SK-N-SH (cell line): ENCODE measurements around the gene MYORG. TPM values are rescaled to one million over a fixed set of nuclear protein-coding genes. Genes with fewer than 3 reads are reported as not detected.
A peak's percentile ranks its signal among the peaks of the same experiment; 100 is the strongest.

Source experiments
- CTCF ChIA-PET: fragments of 300-600, 350-600 bp; formaldehyde crosslinking; extraction: SDS; loops from one replicate; lab custom pipeline; 2021; lab: Yijun Ruan, JAX
- POLR2A ChIA-PET: fragments of 350-600 bp; sonication (Branson Sonifier 250); formaldehyde crosslinking; extraction: SDS; loops from one replicate; lab custom pipeline; 2020; ENCODE audit warnings: antibody characterized with exemption, inconsistent platforms; lab: Yijun Ruan, JAX
- DNase-seq: peaks from one replicate; pipeline ENCODE4 v3.0.0; 2012
- H2AFZ ChIP-seq: fragments of 200-600 bp; sonication (generic); 2 replicates; pipeline ENCODE4 v1.8.1; 2016; ENCODE audit warnings: antibody characterized with exemption, mild to moderate bottlenecking, low read depth
- H3F3A ChIP-seq: fragments of 200-600 bp; sonication (generic); replicated peaks from 2 replicates; pipeline ENCODE3; 2016; ENCODE audit warnings: antibody characterized with exemption, mild to moderate bottlenecking; ENCODE audit not compliant: insufficient read depth
- H3K27ac ChIP-seq, 2 experiments: fragments of 200-500 bp in 1 of 2; fragments of 200-600 bp in 1 of 2; sonication (Bioruptor generic) in 1 of 2; sonication (generic), shearing (Covaris generic) in 1 of 2; 2 replicates each; pipeline versions ENCODE4 v1.5.1 to v1.6.1; 2014 to 2016; ENCODE audit warnings: low read depth in 2 of 2, inconsistent platforms in 1 of 2, low read length in 1 of 2, mild to moderate bottlenecking in 1 of 2, mixed read lengths in 1 of 2
- H3K27me3 ChIP-seq: fragments of 200-600 bp; sonication (generic), shearing (Covaris generic); 2 replicates; pipeline ENCODE4 v1.6.1; 2016; ENCODE audit warnings: mixed run types; ENCODE audit not compliant: insufficient read depth
- H3K36me3 ChIP-seq, 2 experiments: fragments of 200-500 bp in 1 of 2; fragments of 200-600 bp in 1 of 2; sonication (Bioruptor generic) in 1 of 2; sonication (generic) in 1 of 2; replicated peaks in 1 of 2; 2 replicates each; pipeline versions ENCODE3 to v1.5.1; 2014 to 2016; ENCODE audit warnings: low read length in 1 of 2, mild to moderate bottlenecking in 1 of 2; ENCODE audit not compliant: insufficient read depth in 2 of 2, control insufficient read depth in 1 of 2
- H3K4me1 ChIP-seq, 2 experiments: fragments of 200-500 bp in 1 of 2; fragments of 200-600 bp in 1 of 2; sonication (Bioruptor generic) in 1 of 2; sonication (generic), shearing (Covaris generic) in 1 of 2; 2 replicates each; pipeline versions ENCODE4 v1.5.1 to v1.6.1; 2014 to 2016; ENCODE audit warnings: low read depth in 1 of 2, low read length in 1 of 2, mixed run types in 1 of 2; ENCODE audit not compliant: insufficient read depth in 2 of 2, control insufficient read depth in 1 of 2
- H3K4me2 ChIP-seq: fragments of 200-600 bp; sonication (generic), shearing (Covaris generic); 2 replicates; pipeline ENCODE4 v1.6.1; 2017; ENCODE audit warnings: mixed run types
- H3K4me3 ChIP-seq, 2 experiments: fragments of 200-500 bp in 1 of 2; fragments of 200-600 bp in 1 of 2; sonication (Bioruptor generic) in 1 of 2; sonication (generic), shearing (Covaris generic) in 1 of 2; 2 replicates each; pipeline versions ENCODE4 v1.5.1 to v1.8.1; 2014 to 2016; ENCODE audit warnings: low read depth in 2 of 2, inconsistent platforms in 1 of 2, low read length in 1 of 2, mild to moderate bottlenecking in 1 of 2, mixed read lengths in 1 of 2, moderate library complexity in 1 of 2
- H3K79me2 ChIP-seq: fragments of 200-600 bp; sonication (generic); 2 replicates; pipeline ENCODE4 v1.8.1; 2017; ENCODE audit warnings: mild to moderate bottlenecking; ENCODE audit not compliant: insufficient read depth
- H3K9ac ChIP-seq: fragments of 200-600 bp; sonication (generic); 2 replicates; pipeline ENCODE4 v1.6.1; 2017; ENCODE audit warnings: mixed run types
- H3K9me2 ChIP-seq: fragments of 200-600 bp; sonication (generic); 2 replicates; pipeline ENCODE4 v1.6.1; 2017; ENCODE audit warnings: mixed run types
- H3K9me3 ChIP-seq: fragments of 200-600 bp; sonication (generic); 2 replicates; pipeline ENCODE4 v1.6.1; 2017; ENCODE audit warnings: mixed run types, mild to moderate bottlenecking, moderate library complexity
- H4K20me1 ChIP-seq: fragments of 200-600 bp; sonication (generic); 2 replicates; pipeline ENCODE4 v1.6.1; 2017; ENCODE audit warnings: mild to moderate bottlenecking, mixed run types; ENCODE audit not compliant: insufficient read depth
- CHD2 ChIP-seq: fragments of 150-350 bp; IDR thresholded peaks from 2 replicates; pipeline ENCODE4 v1.6.1; 2018; ENCODE audit warnings: low read length; ENCODE audit not compliant: partially characterized antibody
- EP300 ChIP-seq, 2 experiments: IDR thresholded peaks; 2 replicates each; pipeline versions ENCODE4 v1.4.0 to v1.6.1; 2012; ENCODE audit warnings: borderline replicate concordance in 1 of 2, low read depth in 1 of 2, low read length in 1 of 2
- FOSL2 ChIP-seq: IDR thresholded peaks from 2 replicates; pipeline ENCODE4 v1.4.0; 2012; ENCODE audit warnings: low read depth, mild to moderate bottlenecking, moderate library complexity, borderline replicate concordance
- FOXJ3 ChIP-seq: sonication (generic); formaldehyde crosslinking; IDR thresholded peaks from 2 replicates; pipeline ENCODE4 v1.5.1; 2020; ENCODE audit warnings: mild to moderate bottlenecking, missing genetic modification reagents
- FOXM1 ChIP-seq: IDR thresholded peaks from 2 replicates; pipeline ENCODE4 v1.4.0; 2012; ENCODE audit warnings: low read depth, mild to moderate bottlenecking
- GABPA ChIP-seq: IDR thresholded peaks from 2 replicates; pipeline ENCODE4 v1.4.0; 2012; ENCODE audit warnings: low read depth, mild to moderate bottlenecking
- GATA2 ChIP-seq: sonication (generic); formaldehyde crosslinking; IDR thresholded peaks from 2 replicates; pipeline ENCODE4 v1.5.0; 2020; ENCODE audit warnings: mild to moderate bottlenecking, missing genetic modification reagents
- MXI1 ChIP-seq: IDR thresholded peaks from 2 replicates; pipeline ENCODE4 v1.6.1; 2012; ENCODE audit warnings: mild to moderate bottlenecking, low read depth, low read length, improper control_type of control experiment
- NRF1 ChIP-seq: IDR thresholded peaks from 2 replicates; pipeline ENCODE4 v1.6.1; 2012; ENCODE audit warnings: low read depth, mild to moderate bottlenecking, low read length
- POLR2AphosphoS5 ChIP-seq: IDR thresholded peaks from 2 replicates; pipeline ENCODE4 v1.6.1; 2012; ENCODE audit warnings: low read depth, low read length
- RFX5 ChIP-seq: IDR thresholded peaks from 2 replicates; pipeline ENCODE4 v1.6.1; 2012; ENCODE audit warnings: mild to moderate bottlenecking, improper control_type of control experiment, low read length
- SIN3A ChIP-seq: IDR thresholded peaks from 2 replicates; pipeline ENCODE4 v1.6.1; 2012; ENCODE audit warnings: low read depth, mild to moderate bottlenecking, low read length, moderate library complexity, borderline replicate concordance
- TAF1 ChIP-seq: IDR thresholded peaks from 2 replicates; pipeline ENCODE4 v1.6.1; 2012; ENCODE audit warnings: low read depth, mild to moderate bottlenecking, low read length, moderate library complexity, borderline replicate concordance
- TCF12 ChIP-seq: IDR thresholded peaks from 2 replicates; pipeline ENCODE4 v1.4.0; 2012
- USF2 ChIP-seq: fragments of 150-350 bp; IDR thresholded peaks from 2 replicates; pipeline ENCODE4 v1.6.1; 2017; ENCODE audit warnings: antibody characterized with exemption, low read length, low read depth, borderline replicate concordance
- ZBTB33 ChIP-seq: IDR thresholded peaks from 2 replicates; pipeline ENCODE4 v1.4.0; 2012; ENCODE audit warnings: low read depth, borderline replicate concordance
- WGBS: methylation state at CpG from one replicate; pipeline ENCODE4 v1.1.6; 2017; ENCODE audit warnings: low lambda C conversion rate; 5-methylcytosine and 5-hydroxymethylcytosine counted together
- polyA plus RNA-seq, 3 experiments: library from polyadenylated mRNA; depleted of rRNA; stranded (reverse); fragments of >200 nt; gene quantifications; 2 replicates each; pipeline ENCODE4 v1.2.3, GENCODE V29; 2012
- TF ChIP-seq, protein P1 (sequence below): fragments of 200-600 bp; sonication (generic); IDR thresholded peaks from 2 replicates; pipeline ENCODE4 v1.6.1; 2017; ENCODE audit warnings: antibody characterized with exemption, mild to moderate bottlenecking, moderate library complexity
- TF ChIP-seq, protein P2 (sequence below): IDR thresholded peaks from 2 replicates; pipeline ENCODE4 v1.6.1; 2012; ENCODE audit warnings: mild to moderate bottlenecking, low read depth, low read length, moderate library complexity
- TF ChIP-seq, protein P3 (sequence below): IDR thresholded peaks from 2 replicates; pipeline ENCODE4; 2012
- TF ChIP-seq, protein P4 (sequence below): fragments of 150-350 bp; IDR thresholded peaks from 2 replicates; pipeline ENCODE4 v1.6.1; 2016; ENCODE audit warnings: mild to moderate bottlenecking, low read depth, low read length

Gene MYORG
- polyA plus RNA-seq, 1 of the 3 experiments (the other 2 are of a cell fraction) = 1.1 TPM

- ChIA-PET POLR2A (no interaction called here), CTCF (no interaction called here)
- peak within 1 kb of the TSS; percentile 88 for H3K4me2 ChIP-seq
- H3F3A ChIP-seq = peaks cover 6% of the 10 kb centered on the region
- peaks cover 6 to 7% of the 10 kb centered on the region in 2 experiments for H3K4me1 ChIP-seq
- peak within 1 kb of the TSS; percentile 90 for H2AFZ ChIP-seq
- WGBS = under 1% methylated on average over 26 of the region's 64 CpGs
- peak within 1 kb of the TSS; percentile 90 to 95 for H3K27ac ChIP-seq
- no peaks in the 10 kb centered on the region for H3K36me3 ChIP-seq
- no peaks in the 10 kb centered on the region; the same call in 1 of the 2 replicates for H4K20me1 ChIP-seq
- peak within 1 kb of the TSS; percentile 98 for H3K9ac ChIP-seq
- H3K79me2 ChIP-seq = peaks cover 68% of the 10 kb centered on the region
- peak; percentile 93 for DNase-seq
- H3K27me3 ChIP-seq = no peaks in the 10 kb centered on the region
- H3K4me3 ChIP-seq = peak within 1 kb of the TSS; percentile 92 to 93
- no peaks in the 10 kb centered on the region for H3K9me2 ChIP-seq
- H3K9me3 ChIP-seq = no peaks in the 10 kb centered on the region
- TF ChIP-seq USF2 = no peak
- peak; percentile 99 for TF ChIP-seq CHD2
- no peak for TF ChIP-seq TCF12
- TF ChIP-seq, protein P1, sequence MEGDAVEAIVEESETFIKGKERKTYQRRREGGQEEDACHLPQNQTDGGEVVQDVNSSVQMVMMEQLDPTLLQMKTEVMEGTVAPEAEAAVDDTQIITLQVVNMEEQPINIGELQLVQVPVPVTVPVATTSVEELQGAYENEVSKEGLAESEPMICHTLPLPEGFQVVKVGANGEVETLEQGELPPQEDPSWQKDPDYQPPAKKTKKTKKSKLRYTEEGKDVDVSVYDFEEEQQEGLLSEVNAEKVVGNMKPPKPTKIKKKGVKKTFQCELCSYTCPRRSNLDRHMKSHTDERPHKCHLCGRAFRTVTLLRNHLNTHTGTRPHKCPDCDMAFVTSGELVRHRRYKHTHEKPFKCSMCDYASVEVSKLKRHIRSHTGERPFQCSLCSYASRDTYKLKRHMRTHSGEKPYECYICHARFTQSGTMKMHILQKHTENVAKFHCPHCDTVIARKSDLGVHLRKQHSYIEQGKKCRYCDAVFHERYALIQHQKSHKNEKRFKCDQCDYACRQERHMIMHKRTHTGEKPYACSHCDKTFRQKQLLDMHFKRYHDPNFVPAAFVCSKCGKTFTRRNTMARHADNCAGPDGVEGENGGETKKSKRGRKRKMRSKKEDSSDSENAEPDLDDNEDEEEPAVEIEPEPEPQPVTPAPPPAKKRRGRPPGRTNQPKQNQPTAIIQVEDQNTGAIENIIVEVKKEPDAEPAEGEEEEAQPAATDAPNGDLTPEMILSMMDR = no peak
- peak; percentile 94 for TF ChIP-seq RFX5
- TF ChIP-seq MXI1 = peak; percentile 94
- no peak for TF ChIP-seq EP300 (IDR thresholded peaks at IDR 0.05; ENCODE audit: borderline replicate concordance in 1 of 2, low read depth in 1 of 2, low read length in 1 of 2)
- TF ChIP-seq, protein P2, sequence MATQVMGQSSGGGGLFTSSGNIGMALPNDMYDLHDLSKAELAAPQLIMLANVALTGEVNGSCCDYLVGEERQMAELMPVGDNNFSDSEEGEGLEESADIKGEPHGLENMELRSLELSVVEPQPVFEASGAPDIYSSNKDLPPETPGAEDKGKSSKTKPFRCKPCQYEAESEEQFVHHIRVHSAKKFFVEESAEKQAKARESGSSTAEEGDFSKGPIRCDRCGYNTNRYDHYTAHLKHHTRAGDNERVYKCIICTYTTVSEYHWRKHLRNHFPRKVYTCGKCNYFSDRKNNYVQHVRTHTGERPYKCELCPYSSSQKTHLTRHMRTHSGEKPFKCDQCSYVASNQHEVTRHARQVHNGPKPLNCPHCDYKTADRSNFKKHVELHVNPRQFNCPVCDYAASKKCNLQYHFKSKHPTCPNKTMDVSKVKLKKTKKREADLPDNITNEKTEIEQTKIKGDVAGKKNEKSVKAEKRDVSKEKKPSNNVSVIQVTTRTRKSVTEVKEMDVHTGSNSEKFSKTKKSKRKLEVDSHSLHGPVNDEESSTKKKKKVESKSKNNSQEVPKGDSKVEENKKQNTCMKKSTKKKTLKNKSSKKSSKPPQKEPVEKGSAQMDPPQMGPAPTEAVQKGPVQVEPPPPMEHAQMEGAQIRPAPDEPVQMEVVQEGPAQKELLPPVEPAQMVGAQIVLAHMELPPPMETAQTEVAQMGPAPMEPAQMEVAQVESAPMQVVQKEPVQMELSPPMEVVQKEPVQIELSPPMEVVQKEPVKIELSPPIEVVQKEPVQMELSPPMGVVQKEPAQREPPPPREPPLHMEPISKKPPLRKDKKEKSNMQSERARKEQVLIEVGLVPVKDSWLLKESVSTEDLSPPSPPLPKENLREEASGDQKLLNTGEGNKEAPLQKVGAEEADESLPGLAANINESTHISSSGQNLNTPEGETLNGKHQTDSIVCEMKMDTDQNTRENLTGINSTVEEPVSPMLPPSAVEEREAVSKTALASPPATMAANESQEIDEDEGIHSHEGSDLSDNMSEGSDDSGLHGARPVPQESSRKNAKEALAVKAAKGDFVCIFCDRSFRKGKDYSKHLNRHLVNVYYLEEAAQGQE = 0 out of 2 replicates have a peak, but pooled peaks have one; percentile 56
- TF ChIP-seq, protein P3, sequence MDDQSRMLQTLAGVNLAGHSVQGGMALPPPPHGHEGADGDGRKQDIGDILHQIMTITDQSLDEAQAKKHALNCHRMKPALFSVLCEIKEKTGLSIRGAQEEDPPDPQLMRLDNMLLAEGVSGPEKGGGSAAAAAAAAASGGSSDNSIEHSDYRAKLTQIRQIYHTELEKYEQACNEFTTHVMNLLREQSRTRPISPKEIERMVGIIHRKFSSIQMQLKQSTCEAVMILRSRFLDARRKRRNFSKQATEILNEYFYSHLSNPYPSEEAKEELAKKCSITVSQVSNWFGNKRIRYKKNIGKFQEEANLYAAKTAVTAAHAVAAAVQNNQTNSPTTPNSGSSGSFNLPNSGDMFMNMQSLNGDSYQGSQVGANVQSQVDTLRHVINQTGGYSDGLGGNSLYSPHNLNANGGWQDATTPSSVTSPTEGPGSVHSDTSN = peak; percentile 88
- TF ChIP-seq NRF1 = peak; percentile 5; the same call in 1 of the 2 replicates
- TF ChIP-seq FOXJ3 = no peak
- TF ChIP-seq, protein P4, sequence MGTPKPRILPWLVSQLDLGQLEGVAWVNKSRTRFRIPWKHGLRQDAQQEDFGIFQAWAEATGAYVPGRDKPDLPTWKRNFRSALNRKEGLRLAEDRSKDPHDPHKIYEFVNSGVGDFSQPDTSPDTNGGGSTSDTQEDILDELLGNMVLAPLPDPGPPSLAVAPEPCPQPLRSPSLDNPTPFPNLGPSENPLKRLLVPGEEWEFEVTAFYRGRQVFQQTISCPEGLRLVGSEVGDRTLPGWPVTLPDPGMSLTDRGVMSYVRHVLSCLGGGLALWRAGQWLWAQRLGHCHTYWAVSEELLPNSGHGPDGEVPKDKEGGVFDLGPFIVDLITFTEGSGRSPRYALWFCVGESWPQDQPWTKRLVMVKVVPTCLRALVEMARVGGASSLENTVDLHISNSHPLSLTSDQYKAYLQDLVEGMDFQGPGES = peak; percentile 58
- TF ChIP-seq ZBTB33 = peak; percentile 97
- no peak for TF ChIP-seq GATA2 (CRISPR knock-in tag)
- TF ChIP-seq FOSL2 = no peak
- peak; percentile 15; the same call in 1 of the 2 replicates for TF ChIP-seq FOXM1
- TF ChIP-seq SIN3A = peak; percentile 94; the same call in 1 of the 2 replicates
- peak; percentile 96 for TF ChIP-seq POLR2AphosphoS5
- TF ChIP-seq GABPA = peak; percentile 46
- peak; percentile 94 for TF ChIP-seq TAF1
Observed at GRCh38 chr9:34328987-34329832, 47.5 kb downstream of the MYORG start, which contains the start of the genes KIF24 and NUDT2. Gene KIF24, minus strand, starts transcription at chr9:34329268. Its CDS starts 17,922 bp downstream, at chr9:34311346. Gene NUDT2, plus strand, starts transcription at chr9:34329569. Its CDS starts 9,471 bp downstream, at chr9:34339040.
